Mammary epithelial cell (primary cell): ENCODE data around the gene AQR.

Experiments
- CTCF ChIP-seq, 2 donors: IDR thresholded peaks in 1 of 2; conservative IDR thresholded peaks in 1 of 2; 2 replicates each; pipeline ENCODE4 v1.5.1; 2011 to 2012; ENCODE audit warnings: inconsistent platforms in 2 of 2, low read length in 2 of 2, mild to moderate bottlenecking in 2 of 2, control low read depth in 1 of 2, low read depth in 1 of 2; ENCODE audit not compliant: insufficient read depth in 1 of 2; ENCODE audit errors: extremely low read depth in 1 of 2
- EZH2 ChIP-seq: IDR thresholded peaks from 2 replicates; pipeline ENCODE4 v1.6.1; 2012; ENCODE audit warnings: low read length, inconsistent platforms, borderline replicate concordance

DNA sequence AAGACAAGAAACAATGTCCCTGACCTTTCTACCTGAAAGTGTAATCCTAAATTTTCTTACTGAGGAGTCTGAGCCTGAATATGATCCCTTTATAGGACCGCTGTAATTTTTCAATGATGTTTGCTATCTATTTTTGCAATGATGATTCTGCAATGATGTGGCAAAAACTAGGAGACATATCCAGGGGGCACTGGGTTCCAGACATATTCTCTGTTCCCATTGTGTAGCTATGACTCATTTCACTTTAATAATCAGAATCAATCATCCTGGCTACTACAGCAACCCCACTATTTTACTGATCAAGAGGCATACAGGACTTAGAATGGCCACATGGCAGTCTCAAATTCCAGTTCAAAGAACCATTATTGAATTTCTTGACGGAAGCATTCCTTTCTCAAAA, 85.9 kb downstream of the AQR start:
- TF ChIP-seq CTCF (conservative IDR thresholded peaks at IDR 0.05 in 1 of 2, IDR thresholded peaks at IDR 0.05 in 1 of 2; ENCODE audit: extremely low read depth in 1 of 2, insufficient read depth in 1 of 2, low read depth in 1 of 2, low read length in 2 of 2) (no peak), EZH2 (no peak)
